Testis (tissue), 2 donors: ENCODE data around the gene KCND3.

Source experiments
- POLR2A ChIP-seq: fragments of 450-650 bp; IDR thresholded peaks from one replicate; pipeline ENCODE4 v1.6.1; 2017; ENCODE audit warnings: antibody characterized with exemption, mild to moderate bottlenecking, moderate library complexity
- TF ChIP-seq, protein P1 (sequence below), 3 experiments: fragments of 450-650 bp in 2 of 3; fragments of 200-600 bp in 1 of 3; sonication (generic) in 1 of 3; IDR thresholded peaks; one replicate each; pipeline ENCODE4 v1.5.1; 2016 to 2019; ENCODE audit warnings: antibody characterized with exemption in 3 of 3, mild to moderate bottlenecking in 2 of 3, moderate library complexity in 1 of 3

DNA sequence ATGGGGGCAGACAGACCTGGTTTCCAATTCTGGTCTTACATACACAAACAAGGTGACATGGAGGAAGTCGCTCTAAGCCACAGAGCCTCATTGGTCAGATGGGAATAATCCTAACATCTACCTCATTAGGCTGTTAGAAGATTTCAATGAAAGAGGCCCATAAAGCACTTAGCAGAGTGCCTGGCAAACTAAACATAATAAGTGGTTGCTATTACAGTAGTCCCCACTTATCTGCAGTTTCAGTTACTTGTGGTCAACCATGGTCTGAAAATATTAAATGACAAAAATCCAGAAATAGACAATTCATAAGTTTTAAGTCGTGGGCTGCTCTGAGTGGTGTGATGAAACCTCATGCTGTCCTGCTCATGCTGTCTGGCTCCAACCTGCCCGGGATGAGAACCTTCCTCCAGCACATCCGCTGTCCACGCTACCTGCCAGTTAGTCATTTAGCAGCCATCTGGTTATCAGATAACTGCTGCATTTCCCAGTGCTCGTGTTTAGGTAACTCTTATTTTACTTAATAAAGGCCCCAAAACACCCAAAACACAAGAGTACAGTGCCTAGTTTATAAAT lies 121.5 kb downstream of the KCND3 start:
- TF ChIP-seq, protein P1, sequence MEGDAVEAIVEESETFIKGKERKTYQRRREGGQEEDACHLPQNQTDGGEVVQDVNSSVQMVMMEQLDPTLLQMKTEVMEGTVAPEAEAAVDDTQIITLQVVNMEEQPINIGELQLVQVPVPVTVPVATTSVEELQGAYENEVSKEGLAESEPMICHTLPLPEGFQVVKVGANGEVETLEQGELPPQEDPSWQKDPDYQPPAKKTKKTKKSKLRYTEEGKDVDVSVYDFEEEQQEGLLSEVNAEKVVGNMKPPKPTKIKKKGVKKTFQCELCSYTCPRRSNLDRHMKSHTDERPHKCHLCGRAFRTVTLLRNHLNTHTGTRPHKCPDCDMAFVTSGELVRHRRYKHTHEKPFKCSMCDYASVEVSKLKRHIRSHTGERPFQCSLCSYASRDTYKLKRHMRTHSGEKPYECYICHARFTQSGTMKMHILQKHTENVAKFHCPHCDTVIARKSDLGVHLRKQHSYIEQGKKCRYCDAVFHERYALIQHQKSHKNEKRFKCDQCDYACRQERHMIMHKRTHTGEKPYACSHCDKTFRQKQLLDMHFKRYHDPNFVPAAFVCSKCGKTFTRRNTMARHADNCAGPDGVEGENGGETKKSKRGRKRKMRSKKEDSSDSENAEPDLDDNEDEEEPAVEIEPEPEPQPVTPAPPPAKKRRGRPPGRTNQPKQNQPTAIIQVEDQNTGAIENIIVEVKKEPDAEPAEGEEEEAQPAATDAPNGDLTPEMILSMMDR (IDR thresholded peaks at IDR 0.05), result no peak
- no peak for TF ChIP-seq POLR2A
